ENCODE measurements around the gene CATSPERB. TPM values are rescaled to one million over a fixed set of nuclear protein-coding genes. Genes with fewer than 3 reads are reported as not detected.
A peak's percentile ranks its signal among the peaks of the same experiment; 100 is the strongest.
"Not testable (repeated sequence)": the region's sequence is repeated elsewhere in the genome, so short reads cannot be mapped to it uniquely, and the experiment has no call there.

The CATSPERB gene
- total RNA-seq, 1 experiment from 2014 or later, result 0.35 TPM

- no peak for DNase-seq
- H3K4me3 ChIP-seq (ENCODE audit: insufficient read depth, low read depth, low read length), result no peak overlapping the region
- H3K36me3 ChIP-seq (replicated peaks; ENCODE audit: control insufficient read depth, insufficient read depth, low read length), result no peaks in the 10 kb centered on the region
- H3K27me3 ChIP-seq (ENCODE audit: control insufficient read depth, insufficient read depth, low read length), result no peaks in the 10 kb centered on the region
These were observed 12.0 kb downstream of the CATSPERB start for GRCh38 chr14:91719839-91720238.

- no peaks in the 10 kb centered on the region for H3K36me3 ChIP-seq (replicated peaks; ENCODE audit: control insufficient read depth, insufficient read depth, low read length)
- no peak overlapping the region for H3K4me3 ChIP-seq (ENCODE audit: insufficient read depth, low read depth, low read length)
- no peak for DNase-seq
- no peaks in the 10 kb centered on the region for H3K27me3 ChIP-seq (ENCODE audit: control insufficient read depth, insufficient read depth, low read length)
These were observed 14.9 kb downstream of the CATSPERB start for GRCh38 chr14:91716999-91717398.

DNA sequence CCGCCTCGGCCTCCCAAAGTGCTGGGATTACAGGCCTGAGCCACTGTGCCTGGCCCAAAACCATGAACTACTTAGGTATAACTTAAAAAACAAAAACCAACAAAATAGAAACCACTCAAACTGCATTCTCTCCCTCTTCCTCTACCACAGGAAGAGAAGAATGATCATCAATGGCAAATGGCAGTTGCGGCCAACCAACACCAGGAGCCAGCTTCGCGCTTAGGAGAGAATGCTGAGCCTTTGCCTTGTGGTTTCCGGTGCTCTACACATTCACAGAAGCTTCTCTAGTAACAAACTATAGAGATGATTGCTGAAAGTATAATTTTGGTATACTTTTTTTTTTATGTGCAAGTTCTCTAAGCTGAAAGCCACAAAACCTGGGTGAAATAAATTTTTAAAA, 17.1 kb downstream of the CATSPERB start:
- Histone ChIP-seq H3K4me3 (ENCODE audit: insufficient read depth, low read depth, low read length) (no peak overlapping the region), H3K27me3 (ENCODE audit: control insufficient read depth, insufficient read depth, low read length) (no peaks in the 10 kb centered on the region), H3K36me3 (replicated peaks; ENCODE audit: control insufficient read depth, insufficient read depth, low read length) (no peaks in the 10 kb centered on the region)
- no peak for DNase-seq

DNA sequence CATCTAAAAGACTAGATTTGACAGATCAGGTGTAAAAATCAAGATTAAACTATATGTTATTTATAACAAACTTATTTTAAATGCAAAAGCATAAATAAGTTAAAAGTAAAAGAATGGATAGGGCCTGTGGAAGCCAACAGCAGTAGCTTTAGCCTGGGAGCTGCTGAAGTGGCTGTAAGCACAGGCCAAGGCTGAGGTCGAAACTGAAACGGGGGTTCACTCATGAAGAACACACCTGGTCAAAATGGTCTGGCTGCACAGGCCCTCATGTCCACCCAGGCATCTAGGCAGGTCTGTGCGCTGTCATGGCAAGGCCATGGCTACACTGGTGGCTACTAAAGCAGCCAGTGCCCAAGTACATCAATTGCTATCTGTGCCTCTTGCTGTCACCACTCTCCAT, 23.1 kb downstream of the CATSPERB start:
- no peaks in the 10 kb centered on the region for H3K36me3 ChIP-seq (replicated peaks; ENCODE audit: control insufficient read depth, insufficient read depth, low read length)
- no peaks in the 10 kb centered on the region for H3K27me3 ChIP-seq (ENCODE audit: control insufficient read depth, insufficient read depth, low read length)
- H3K4me3 ChIP-seq (ENCODE audit: insufficient read depth, low read depth, low read length), result no peak overlapping the region
- no peak for DNase-seq

GRCh38 chr14:91706996-91707395, 24.9 kb downstream of the CATSPERB start:
- no peak overlapping the region for H3K4me3 ChIP-seq (ENCODE audit: insufficient read depth, low read depth, low read length)
- no peak for DNase-seq

GRCh38 chr14:91694643-91695042, 37.2 kb downstream of the CATSPERB start:
- Histone ChIP-seq H3K36me3 (replicated peaks; ENCODE audit: control insufficient read depth, insufficient read depth, low read length) (no peaks in the 10 kb centered on the region), H3K4me3 (ENCODE audit: insufficient read depth, low read depth, low read length) (no peak overlapping the region), H3K27me3 (ENCODE audit: control insufficient read depth, insufficient read depth, low read length) (no peaks in the 10 kb centered on the region)
- DNase-seq, result peak; percentile 8

More at GRCh38 chr14:91706996-91707395, 24.9 kb downstream of the CATSPERB start:
- Histone ChIP-seq H3K36me3 (replicated peaks; ENCODE audit: control insufficient read depth, insufficient read depth, low read length) (no peaks in the 10 kb centered on the region), H3K27me3 (ENCODE audit: control insufficient read depth, insufficient read depth, low read length) (no peaks in the 10 kb centered on the region)

DNA sequence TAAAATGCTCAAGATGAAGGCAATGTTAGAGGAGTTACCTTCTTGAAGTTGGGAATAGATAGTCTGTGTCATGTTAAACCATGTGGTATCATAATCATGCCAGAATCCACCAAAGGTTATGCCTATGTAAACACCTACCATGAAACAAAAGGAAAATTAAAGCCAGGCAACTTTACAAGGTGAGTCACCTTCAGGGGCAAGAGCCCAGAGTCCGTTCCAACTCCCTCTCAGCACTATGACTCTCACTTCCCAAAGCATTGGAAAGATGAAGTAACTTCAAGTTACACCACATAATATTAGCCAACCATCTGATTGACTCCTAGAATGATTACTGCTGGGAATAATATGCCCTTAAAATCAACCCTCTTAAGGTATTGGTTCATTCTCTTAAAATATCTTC, 38.5 kb downstream of the CATSPERB start:
- Histone ChIP-seq H3K4me3 (ENCODE audit: insufficient read depth, low read depth, low read length) (no peak overlapping the region), H3K27me3 (ENCODE audit: control insufficient read depth, insufficient read depth, low read length) (no peaks in the 10 kb centered on the region), H3K36me3 (replicated peaks; ENCODE audit: control insufficient read depth, insufficient read depth, low read length) (no peaks in the 10 kb centered on the region)
- no peak for DNase-seq

- no peaks in the 10 kb centered on the region for H3K27me3 ChIP-seq (ENCODE audit: control insufficient read depth, insufficient read depth, low read length)
- H3K4me3 ChIP-seq (ENCODE audit: insufficient read depth, low read depth, low read length), result no peak overlapping the region
- DNase-seq, result no peak
- no peaks in the 10 kb centered on the region for H3K36me3 ChIP-seq (replicated peaks; ENCODE audit: control insufficient read depth, insufficient read depth, low read length)
These were observed 39.8 kb downstream of the CATSPERB start for GRCh38 chr14:91692075-91692474.

- H3K27me3 ChIP-seq (ENCODE audit: control insufficient read depth, insufficient read depth, low read length), result no peaks in the 10 kb centered on the region
- no peak overlapping the region for H3K4me3 ChIP-seq (ENCODE audit: insufficient read depth, low read depth, low read length)
- H3K36me3 ChIP-seq (replicated peaks; ENCODE audit: control insufficient read depth, insufficient read depth, low read length), result no peaks in the 10 kb centered on the region
- no peak for DNase-seq
These were observed 42.3 kb downstream of the CATSPERB start for GRCh38 chr14:91689608-91690007.

- H3K4me3 ChIP-seq (ENCODE audit: insufficient read depth, low read depth, low read length); H3K27me3 ChIP-seq (ENCODE audit: control insufficient read depth, insufficient read depth, low read length); H3K36me3 ChIP-seq (replicated peaks; ENCODE audit: control insufficient read depth, insufficient read depth, low read length); DNase-seq: not testable (repeated sequence)
These were observed 44.5 kb downstream of the CATSPERB start for GRCh38 chr14:91687436-91687835.

- DNase-seq, result no peak
These were observed 46.3 kb downstream of the CATSPERB start for GRCh38 chr14:91685600-91685999.

GRCh38 chr14:91681893-91682563, 49.9 kb downstream of the CATSPERB start:
- Histone ChIP-seq H3K4me3 (ENCODE audit: insufficient read depth, low read depth, low read length) (no peak overlapping the region), H3K27me3 (ENCODE audit: control insufficient read depth, insufficient read depth, low read length) (no peaks in the 10 kb centered on the region), H3K36me3 (replicated peaks; ENCODE audit: control insufficient read depth, insufficient read depth, low read length) (no peaks in the 10 kb centered on the region)
- no peak for DNase-seq

More at GRCh38 chr14:91685600-91685999, 46.3 kb downstream of the CATSPERB start:
- H3K27me3 ChIP-seq (ENCODE audit: control insufficient read depth, insufficient read depth, low read length), result no peaks in the 10 kb centered on the region
- H3K4me3 ChIP-seq (ENCODE audit: insufficient read depth, low read depth, low read length), result no peak overlapping the region
- no peaks in the 10 kb centered on the region for H3K36me3 ChIP-seq (replicated peaks; ENCODE audit: control insufficient read depth, insufficient read depth, low read length)

DNA sequence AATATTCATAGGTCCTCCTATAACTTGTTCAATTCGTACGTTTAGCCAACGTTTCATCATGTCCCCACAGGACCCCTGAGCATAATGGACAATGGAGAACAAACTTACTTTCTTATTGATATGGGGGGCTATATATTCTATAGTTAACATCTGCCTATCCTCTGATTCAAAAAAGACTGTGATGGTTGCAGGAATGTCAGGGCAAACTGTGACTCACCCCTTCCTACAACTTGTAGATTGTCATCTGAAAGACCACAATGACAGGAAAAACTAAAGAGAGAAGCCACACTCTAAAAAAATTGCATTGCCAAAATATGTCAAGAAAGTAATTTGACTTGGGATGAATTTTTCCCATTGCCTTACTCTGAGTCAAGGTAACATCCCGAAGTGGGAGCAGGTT, 50.8 kb downstream of the CATSPERB start:
- no peak for DNase-seq
- Histone ChIP-seq H3K27me3 (ENCODE audit: control insufficient read depth, insufficient read depth, low read length) (no peaks in the 10 kb centered on the region), H3K36me3 (replicated peaks; ENCODE audit: control insufficient read depth, insufficient read depth, low read length) (no peaks in the 10 kb centered on the region), H3K4me3 (ENCODE audit: insufficient read depth, low read depth, low read length) (no peak overlapping the region)

DNA sequence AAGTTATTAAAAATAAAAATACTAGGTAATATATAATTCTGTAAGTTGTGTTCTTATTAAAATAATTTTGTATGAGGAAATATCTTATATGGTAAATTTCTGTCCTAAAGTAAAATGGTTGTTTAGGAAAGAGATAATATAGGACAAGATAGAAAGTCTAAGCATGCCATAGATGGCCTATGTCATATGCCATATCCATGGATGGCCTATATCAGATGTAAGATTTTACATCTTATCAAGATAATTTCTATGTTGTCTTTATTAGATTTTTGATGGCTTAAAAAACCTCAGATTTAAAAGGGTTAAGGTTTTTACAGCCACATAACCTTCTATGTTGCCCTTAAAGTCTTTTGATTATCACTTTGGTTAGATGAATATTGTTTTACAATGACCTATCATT, 52.6 kb downstream of the CATSPERB start:
- no peak overlapping the region for H3K4me3 ChIP-seq (ENCODE audit: insufficient read depth, low read depth, low read length)
- DNase-seq, result no peak
- no peaks in the 10 kb centered on the region for H3K36me3 ChIP-seq (replicated peaks; ENCODE audit: control insufficient read depth, insufficient read depth, low read length)
- H3K27me3 ChIP-seq (ENCODE audit: control insufficient read depth, insufficient read depth, low read length), result no peaks in the 10 kb centered on the region

DNA sequence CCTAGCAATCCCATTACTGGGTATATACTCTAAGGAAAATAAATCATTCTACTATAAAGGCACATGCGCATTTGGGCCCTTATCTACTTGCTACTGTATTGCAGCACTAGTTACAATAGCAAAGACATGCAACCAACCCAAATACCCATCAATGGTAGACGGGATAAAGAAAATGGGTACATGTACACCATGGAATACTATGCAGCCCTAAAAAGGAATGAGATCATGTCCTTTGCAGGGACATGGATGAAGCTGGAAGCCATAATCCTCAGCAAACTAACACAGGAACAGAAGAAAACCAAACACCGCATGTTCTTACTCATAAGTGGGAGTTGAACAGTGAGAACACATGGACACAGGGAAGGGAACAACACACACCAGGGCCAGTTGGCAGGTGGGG, 54.2 kb downstream of the CATSPERB start:
- not testable (repeated sequence) for H3K27me3 ChIP-seq (ENCODE audit: control insufficient read depth, insufficient read depth, low read length); DNase-seq; H3K4me3 ChIP-seq (ENCODE audit: insufficient read depth, low read depth, low read length); H3K36me3 ChIP-seq (replicated peaks; ENCODE audit: control insufficient read depth, insufficient read depth, low read length)

- Histone ChIP-seq H3K4me3 (ENCODE audit: insufficient read depth, low read depth, low read length) (no peak overlapping the region), H3K36me3 (replicated peaks; ENCODE audit: control insufficient read depth, insufficient read depth, low read length) (no peaks in the 10 kb centered on the region), H3K27me3 (ENCODE audit: control insufficient read depth, insufficient read depth, low read length) (no peaks in the 10 kb centered on the region)
- no peak for DNase-seq
These were observed 57.0 kb downstream of the CATSPERB start for GRCh38 chr14:91674911-91675310.
